RWPE1 (cell line): ENCODE data around the gene LMX1A.
A peak's percentile ranks its signal among the peaks of the same experiment; 100 is the strongest.

Source experiments
- CTCF ChIA-PET: fragments of 350-600 bp; sonication (Branson Sonifier 250); formaldehyde crosslinking; extraction: SDS; loops from one replicate; lab custom pipeline; 2021; lab: Yijun Ruan, JAX
- POLR2A ChIA-PET: fragments of 400-600 bp; formaldehyde crosslinking; extraction: SDS; loops from one replicate; lab custom pipeline; 2020; ENCODE audit warnings: antibody characterized with exemption; ENCODE audit not compliant: low non-redundant PET; lab: Yijun Ruan, JAX
- DNase-seq: peaks from one replicate; pipeline ENCODE4 v3.0.0; 2012; ENCODE audit warnings: low spot score
- H3K27ac ChIP-seq: fragments of 450-650 bp; 2 replicates; pipeline ENCODE4 v1.5.1; 2017
- CTCF ChIP-seq: fragments of 450-650 bp; conservative IDR thresholded peaks from 2 replicates; pipeline ENCODE4 v1.5.1; 2017; ENCODE audit warnings: low read depth, mild to moderate bottlenecking

Gene LMX1A

DNA sequence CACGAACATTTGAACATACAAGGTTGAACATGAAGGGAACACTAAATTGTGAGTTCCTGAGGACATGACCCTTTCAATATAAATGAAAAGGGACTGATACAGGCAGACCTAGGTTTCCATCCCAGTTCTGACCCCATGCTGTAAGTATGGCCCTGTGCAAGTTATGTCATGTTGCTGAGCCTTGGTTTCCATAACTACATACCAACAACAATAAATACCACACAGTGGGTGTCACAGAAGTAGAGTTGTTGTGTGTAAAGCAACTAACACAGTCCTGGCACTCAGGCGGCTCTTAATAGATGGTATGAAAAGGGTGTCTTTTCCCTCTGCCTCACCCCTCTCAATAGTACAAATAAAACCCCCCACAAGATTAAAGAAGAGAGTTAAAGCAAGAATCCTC is 140.8 kb downstream of the LMX1A start:
- ChIA-PET POLR2A (no interaction called here), CTCF (interaction anchor here (0.6 kb wide), 1 partner anchor 1427 kb away, joined by 4 read pairs; no protein-coding TSS in a partner anchor)
- DNase-seq = peak; percentile 6
- no peak for TF ChIP-seq CTCF
- no peak overlapping the region for H3K27ac ChIP-seq

DNA sequence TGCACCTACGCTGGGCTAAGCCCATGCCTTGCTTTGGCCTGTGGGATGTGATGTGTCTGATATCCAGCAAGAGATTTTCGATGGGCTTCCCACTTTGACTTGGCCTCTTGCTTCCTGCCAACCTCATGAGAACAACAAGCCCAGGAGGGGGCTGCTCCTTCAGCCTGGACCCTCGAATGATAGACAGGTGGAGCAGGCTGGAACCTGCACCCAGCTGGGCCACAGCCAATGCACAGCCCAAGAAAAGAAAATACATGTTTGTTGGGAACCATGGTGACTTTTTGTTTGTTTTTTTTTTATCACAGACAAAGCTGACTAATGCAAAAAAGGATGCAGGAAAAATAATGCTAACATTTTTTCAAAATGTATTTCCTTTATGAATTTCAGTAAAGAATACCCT is 144.3 kb downstream of the LMX1A start:
- DNase-seq = no peak
- no peak for TF ChIP-seq CTCF
- ChIA-PET POLR2A (interaction anchor here (0.6 kb wide), 1 partner anchor 21 kb away, joined by 3 read pairs; no protein-coding TSS in a partner anchor), CTCF (no interaction called here)
- no peak overlapping the region for H3K27ac ChIP-seq

DNA sequence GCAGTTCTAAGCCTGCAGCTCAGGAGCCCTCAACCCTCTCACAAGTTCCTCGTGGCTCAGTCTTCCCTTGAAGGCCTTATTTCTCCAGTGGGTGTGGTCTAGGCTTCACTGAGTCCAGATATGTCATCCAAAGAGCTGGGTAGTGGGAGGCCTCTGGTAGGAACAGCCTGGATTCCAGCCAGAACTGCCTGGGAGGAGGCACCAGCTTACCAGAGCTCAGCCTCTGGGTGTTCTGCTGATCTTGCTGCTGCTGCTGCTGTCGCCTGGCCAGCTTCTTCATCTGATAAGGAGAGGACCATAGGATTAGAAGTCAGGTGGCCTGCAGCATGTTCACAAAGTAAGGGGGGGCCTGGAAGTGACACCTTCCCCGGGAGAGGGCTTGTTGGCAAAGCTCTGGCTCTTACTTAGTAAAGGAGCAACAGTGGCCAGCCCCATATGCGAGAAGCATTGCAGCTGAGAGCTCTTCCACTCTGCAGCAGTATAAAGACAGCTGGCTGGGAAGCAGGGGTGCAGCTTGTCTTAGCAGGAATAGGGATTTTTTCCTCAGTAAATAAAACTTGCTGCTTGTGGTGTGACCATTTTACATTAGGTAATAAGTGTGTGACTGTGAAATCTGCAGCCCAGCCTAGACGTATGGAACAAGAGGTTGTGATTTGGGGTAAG is 148.5 kb downstream of the LMX1A start:
- ChIA-PET POLR2A (no interaction called here), CTCF (interaction anchor here (0.6 kb wide), 2 partner anchors 78 to 107 kb away, joined by 3 read pairs; no protein-coding TSS in a partner anchor)
- TF ChIP-seq CTCF = no peak
- no peak overlapping the region for H3K27ac ChIP-seq
- DNase-seq = no peak

DNA sequence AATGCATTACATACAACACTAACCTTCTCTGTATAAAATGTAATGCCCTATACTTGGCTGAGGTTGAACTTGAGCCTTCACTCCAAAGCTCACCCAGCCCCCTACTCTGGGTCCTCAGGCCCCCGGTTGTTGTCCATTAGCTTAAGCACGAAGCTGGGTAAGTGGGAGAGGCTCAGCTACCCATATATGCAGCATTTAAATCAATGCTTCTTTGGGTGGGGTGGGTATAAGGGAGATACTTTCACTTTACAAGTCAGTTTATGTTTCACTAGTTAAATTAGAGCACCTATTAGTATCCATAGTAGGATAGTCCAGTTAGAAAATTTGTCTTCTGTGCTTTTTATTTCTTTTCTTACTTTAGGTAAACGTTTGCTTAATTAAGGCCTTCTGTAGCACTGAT is 151.4 kb downstream of the LMX1A start:
- CTCF ChIA-PET = interaction anchor here (0.7 kb wide), 1 partner anchor 52 kb away, joined by 6 read pairs; no protein-coding TSS in a partner anchor
- POLR2A ChIA-PET = no interaction called here
- no peak overlapping the region for H3K27ac ChIP-seq
- no peak for TF ChIP-seq CTCF
- DNase-seq = no peak

- DNase-seq = no peak
- H3K27ac ChIP-seq = no peak overlapping the region
- ChIA-PET POLR2A (no interaction called here), CTCF (interaction anchor here (1.3 kb wide), 1 partner anchor 59 kb away, joined by 3 read pairs; no protein-coding TSS in a partner anchor)
- TF ChIP-seq CTCF = no peak
These were observed 152.0 kb downstream of the LMX1A start for GRCh38 chr1:165204548-165204947.

GRCh38 chr1:165191087-165191486 is 165.4 kb downstream of the LMX1A start:
- no peak for TF ChIP-seq CTCF
- H3K27ac ChIP-seq = no peak overlapping the region
- no peak for DNase-seq
- ChIA-PET CTCF (no interaction called here), POLR2A (no interaction called here)
